ES-I3 (cell line): Measurements from ENCODE around the gene RNF213.

ENCODE experiments used
- H3K36me3 ChIP-seq: 2 replicates; pipeline ENCODE4 v1.6.1; 2013; ENCODE audit warnings: mild to moderate bottlenecking, low read length, control low read depth, moderate library complexity; ENCODE audit not compliant: insufficient read depth
- H3K4me1 ChIP-seq: 2 replicates; pipeline ENCODE4 v1.6.1; 2013; ENCODE audit warnings: mild to moderate bottlenecking, control low read depth, low read length; ENCODE audit not compliant: insufficient read depth
- H3K9ac ChIP-seq: 2 replicates; pipeline ENCODE4 v1.6.1; 2013; ENCODE audit warnings: low read depth, mild to moderate bottlenecking, low read length, moderate library complexity
- H3K9me3 ChIP-seq: 2 replicates; pipeline ENCODE4 v1.6.1; 2013; ENCODE audit warnings: mild to moderate bottlenecking, low read length, moderate library complexity; ENCODE audit not compliant: control insufficient read depth, insufficient read depth

RNF213 gene

DNA sequence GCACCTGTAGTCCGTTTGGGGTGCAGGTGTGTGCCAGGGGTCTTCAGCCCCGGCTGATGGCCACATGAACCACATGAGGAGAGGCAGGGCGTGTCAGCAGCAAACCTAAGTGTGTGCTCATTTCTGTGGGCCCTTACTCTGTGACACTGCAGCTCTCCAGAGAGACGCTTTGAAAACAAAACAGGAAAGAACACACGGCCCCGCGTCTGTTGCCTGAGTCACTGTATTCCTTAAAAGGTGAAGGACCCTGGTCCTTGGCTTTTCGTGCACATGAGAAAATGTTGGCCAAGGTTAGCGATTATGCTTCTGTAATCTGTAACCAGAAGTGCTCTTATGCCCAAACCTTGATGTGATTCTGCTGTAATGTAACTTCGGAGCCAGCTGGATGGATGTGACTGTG lies 176.9 kb downstream of the RNF213 start:
- no peaks in the 10 kb centered on the region for H3K36me3 ChIP-seq
- peaks cover 3% of the 10 kb centered on the region; the same call in 1 of the 2 replicates for H3K4me1 ChIP-seq
- no peak overlapping the region for H3K9ac ChIP-seq
- H3K9me3 ChIP-seq = no peaks in the 10 kb centered on the region

- Histone ChIP-seq H3K4me1 (peaks cover 3% of the 10 kb centered on the region; the same call in 1 of the 2 replicates), H3K9ac (no peak overlapping the region), H3K36me3 (no peaks in the 10 kb centered on the region), H3K9me3 (no peaks in the 10 kb centered on the region)
Measured at GRCh38 chr17:80438806-80439205, 178.2 kb downstream of the RNF213 start.

GRCh38 chr17:80439499-80439898 lies 178.8 kb downstream of the RNF213 start:
- Histone ChIP-seq H3K36me3 (no peaks in the 10 kb centered on the region), H3K9me3 (no peaks in the 10 kb centered on the region), H3K9ac (no peak overlapping the region)

GRCh38 chr17:80441133-80441578 lies 180.5 kb downstream of the RNF213 start:
- Histone ChIP-seq H3K9ac (no peak overlapping the region), H3K4me1 (peaks cover 7% of the 10 kb centered on the region; the same call in 1 of the 2 replicates), H3K36me3 (no peaks in the 10 kb centered on the region), H3K9me3 (no peaks in the 10 kb centered on the region)

More at GRCh38 chr17:80439499-80439898, 178.8 kb downstream of the RNF213 start:
- peaks cover 3% of the 10 kb centered on the region; the same call in 1 of the 2 replicates for H3K4me1 ChIP-seq

GRCh38 chr17:80441598-80442322 lies 181.1 kb downstream of the RNF213 start:
- H3K9me3 ChIP-seq = no peaks in the 10 kb centered on the region
- no peak overlapping the region for H3K9ac ChIP-seq
- H3K36me3 ChIP-seq = no peaks in the 10 kb centered on the region
- H3K4me1 ChIP-seq = peaks cover 7% of the 10 kb centered on the region; the same call in 1 of the 2 replicates

- Histone ChIP-seq H3K9me3 (no peaks in the 10 kb centered on the region), H3K4me1 (peaks cover 7% of the 10 kb centered on the region; the same call in 1 of the 2 replicates), H3K36me3 (no peaks in the 10 kb centered on the region), H3K9ac (no peak overlapping the region)
Measured at GRCh38 chr17:80442323-80442659, 181.6 kb downstream of the RNF213 start.

- H3K9me3 ChIP-seq = no peaks in the 10 kb centered on the region
- H3K4me1 ChIP-seq = peaks cover 7% of the 10 kb centered on the region; the same call in 1 of the 2 replicates
Measured at GRCh38 chr17:80442764-80443163, 182.1 kb downstream of the RNF213 start.

DNA sequence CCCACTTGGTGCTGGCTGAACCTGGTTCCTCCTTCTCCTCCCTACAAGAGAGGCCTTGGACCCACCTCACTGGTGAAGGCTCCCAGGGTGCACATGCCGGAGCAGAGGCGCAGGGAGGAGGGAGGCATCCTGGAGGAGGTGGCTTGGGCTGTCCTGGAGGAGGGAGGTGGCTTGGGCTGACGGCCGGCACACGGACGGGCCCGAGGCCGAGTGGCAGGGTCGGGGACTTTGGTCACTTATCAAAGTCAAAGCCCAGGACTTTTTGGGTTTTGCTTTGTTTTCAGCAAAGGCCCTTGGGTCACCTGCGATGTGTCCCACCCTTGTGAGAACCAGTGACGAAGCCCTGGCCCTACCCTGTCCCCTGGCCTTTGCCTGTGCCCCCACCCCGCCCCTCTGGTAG lies 182.8 kb downstream of the RNF213 start:
- H3K9me3 ChIP-seq = no peaks in the 10 kb centered on the region
- H3K9ac ChIP-seq = no peak overlapping the region
- H3K4me1 ChIP-seq = peaks cover 7% of the 10 kb centered on the region; the same call in 1 of the 2 replicates
- H3K36me3 ChIP-seq = no peaks in the 10 kb centered on the region

More at GRCh38 chr17:80442764-80443163, 182.1 kb downstream of the RNF213 start:
- Histone ChIP-seq H3K36me3 (no peaks in the 10 kb centered on the region), H3K9ac (no peak overlapping the region)

GRCh38 chr17:80443916-80444643 lies 183.4 kb downstream of the RNF213 start:
- Histone ChIP-seq H3K36me3 (no peaks in the 10 kb centered on the region), H3K9ac (no peak overlapping the region), H3K4me1 (peaks cover 7% of the 10 kb centered on the region; the same call in 1 of the 2 replicates), H3K9me3 (no peaks in the 10 kb centered on the region)

DNA sequence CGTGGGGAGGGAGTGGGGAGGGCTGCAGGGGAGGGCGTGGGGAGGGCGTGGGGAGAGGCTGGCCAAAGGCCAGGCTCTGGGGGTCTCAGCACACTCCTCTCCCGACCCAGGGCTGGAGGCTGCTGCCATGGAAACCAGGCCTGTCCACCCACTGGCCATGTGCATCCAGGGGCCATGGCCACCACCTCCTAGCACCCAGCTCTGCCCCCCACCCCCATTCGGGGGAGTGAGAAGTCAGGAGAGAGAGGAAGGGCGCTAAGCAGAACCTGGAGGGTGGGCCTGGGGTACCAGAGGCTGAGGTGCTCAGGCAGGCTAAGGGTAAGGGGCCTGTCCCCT lies 184.0 kb downstream of the RNF213 start:
- H3K36me3 ChIP-seq = no peaks in the 10 kb centered on the region
- H3K4me1 ChIP-seq = peaks cover 7% of the 10 kb centered on the region; the same call in 1 of the 2 replicates
- no peaks in the 10 kb centered on the region for H3K9me3 ChIP-seq
- no peak overlapping the region for H3K9ac ChIP-seq

DNA sequence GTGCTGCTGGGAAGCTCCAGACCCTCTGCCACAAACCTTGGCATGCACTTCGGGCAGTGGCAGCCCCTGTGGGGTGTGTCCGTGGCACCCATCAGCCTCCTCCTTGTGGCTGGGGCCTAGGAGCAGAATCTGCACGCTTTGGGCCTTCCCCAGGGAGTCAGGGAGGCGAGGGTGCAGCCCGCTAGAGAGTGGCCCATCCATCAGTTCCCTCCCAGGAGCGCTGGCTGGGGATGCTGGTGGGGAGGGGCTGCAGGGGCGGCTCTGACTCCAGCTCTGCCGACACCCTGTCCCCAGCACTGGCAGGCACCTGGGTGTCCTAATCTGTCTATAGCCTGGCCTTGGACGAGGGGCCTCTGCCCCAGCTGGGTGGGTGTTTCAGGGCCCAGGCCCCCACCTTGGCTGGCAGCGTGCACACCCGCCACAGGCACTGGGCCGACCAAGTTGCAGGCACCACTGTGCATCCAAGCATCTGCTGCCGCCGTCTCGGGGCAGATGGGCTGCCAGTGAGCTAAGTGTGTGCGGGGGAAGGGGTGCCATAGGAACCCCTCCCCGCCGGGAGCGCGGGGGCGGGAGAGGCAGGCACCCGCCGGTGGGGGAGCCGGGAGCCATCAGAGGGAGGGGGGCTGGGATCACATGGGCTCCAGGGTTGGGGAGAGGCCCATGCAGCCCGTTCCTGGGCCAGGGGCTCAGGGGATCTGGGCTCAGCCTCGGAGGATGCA lies 184.5 kb downstream of the RNF213 start:
- H3K9ac ChIP-seq = no peak overlapping the region
- peaks cover 7% of the 10 kb centered on the region; the same call in 1 of the 2 replicates for H3K4me1 ChIP-seq
- no peaks in the 10 kb centered on the region for H3K36me3 ChIP-seq
- no peaks in the 10 kb centered on the region for H3K9me3 ChIP-seq

- Histone ChIP-seq H3K9me3 (no peaks in the 10 kb centered on the region), H3K4me1 (peaks cover 7% of the 10 kb centered on the region; the same call in 1 of the 2 replicates), H3K36me3 (no peaks in the 10 kb centered on the region), H3K9ac (no peak overlapping the region)
Measured at GRCh38 chr17:80445726-80446110, 185.1 kb downstream of the RNF213 start.

GRCh38 chr17:80446645-80447405 lies 186.2 kb downstream of the RNF213 start:
- Histone ChIP-seq H3K9ac (no peak overlapping the region), H3K4me1 (peaks cover 4% of the 10 kb centered on the region; the same call in 1 of the 2 replicates), H3K9me3 (no peaks in the 10 kb centered on the region), H3K36me3 (no peaks in the 10 kb centered on the region)

DNA sequence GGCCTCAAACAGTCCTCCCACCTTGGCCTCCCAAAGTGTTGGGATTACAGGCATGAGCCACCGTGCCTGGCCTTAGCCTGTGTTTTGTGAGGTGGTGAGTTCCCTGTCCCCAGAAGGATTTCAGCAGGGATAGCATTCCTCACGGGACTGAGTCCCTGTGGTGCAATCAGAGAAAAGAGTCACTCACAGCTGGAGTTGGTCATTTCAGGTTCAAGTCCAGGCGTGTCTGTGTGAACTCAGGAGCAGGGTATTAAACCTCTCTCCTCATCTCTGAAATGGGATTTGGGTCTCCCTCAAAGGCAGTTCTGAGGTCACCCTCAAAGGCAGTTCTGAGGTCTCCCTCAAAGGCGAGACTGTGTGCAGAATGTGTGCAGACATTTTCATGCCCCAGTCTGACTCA lies 187.1 kb downstream of the RNF213 start:
- Histone ChIP-seq H3K4me1 (peaks cover 4% of the 10 kb centered on the region; the same call in 1 of the 2 replicates), H3K9me3 (no peaks in the 10 kb centered on the region), H3K36me3 (no peaks in the 10 kb centered on the region), H3K9ac (no peak overlapping the region)
